Fibroblast of pulmonary artery (primary cell): ENCODE measurements around the gene ANKRD44.

Source experiments
- DNase-seq: peaks from one replicate; pipeline ENCODE4 v3.0.0-alpha.2; 2010; ENCODE audit warnings: low read depth
- H3K4me3 ChIP-seq: replicated peaks from 2 replicates; pipeline ENCODE4 v1.5.1; 2011; ENCODE audit warnings: low read depth, mild to moderate bottlenecking, control low read depth, low read length, moderate library complexity
- CTCF ChIP-seq: IDR thresholded peaks from 2 replicates; pipeline ENCODE4 v1.5.1; 2011; ENCODE audit warnings: mild to moderate bottlenecking, control low read depth, low read length, inconsistent platforms; ENCODE audit errors: missing control alignments

ANKRD44 gene

GRCh38 chr2:197137826-197138477, 172.6 kb downstream of the ANKRD44 start:
- H3K4me3 ChIP-seq: no peak overlapping the region
- DNase-seq: no peak

GRCh38 chr2:197137231-197137630, 173.3 kb downstream of the ANKRD44 start:
- TF ChIP-seq CTCF: no peak
- no peak overlapping the region for H3K4me3 ChIP-seq
- peak; percentile 50 for DNase-seq

More at GRCh38 chr2:197137826-197138477, 172.6 kb downstream of the ANKRD44 start:
- TF ChIP-seq CTCF: no peak

- TF ChIP-seq CTCF: no peak
- H3K4me3 ChIP-seq: no peak overlapping the region
- no peak for DNase-seq
These were observed 174.1 kb downstream of the ANKRD44 start for GRCh38 chr2:197136452-197136851.

- TF ChIP-seq CTCF: no peak
- no peak for DNase-seq
- H3K4me3 ChIP-seq: no peak overlapping the region
These were observed 174.8 kb downstream of the ANKRD44 start for GRCh38 chr2:197135806-197136205.

GRCh38 chr2:197134206-197134605, 176.4 kb downstream of the ANKRD44 start:
- no peak overlapping the region for H3K4me3 ChIP-seq
- no peak for DNase-seq
- TF ChIP-seq CTCF: peak; percentile 4

GRCh38 chr2:197131558-197131855, 179.1 kb downstream of the ANKRD44 start:
- no peak for DNase-seq
- H3K4me3 ChIP-seq: no peak overlapping the region
- no peak for TF ChIP-seq CTCF

- TF ChIP-seq CTCF: no peak
- no peak for DNase-seq
- no peak overlapping the region for H3K4me3 ChIP-seq
These were observed 180.3 kb downstream of the ANKRD44 start for GRCh38 chr2:197130318-197130717.
